Measurements from ENCODE around the gene ACOT9.
A peak's percentile ranks its signal among the peaks of the same experiment; 100 is the strongest.
"Not testable (repeated sequence)": the region's sequence is repeated elsewhere in the genome, so short reads cannot be mapped to it uniquely, and the experiment has no call there.

ACOT9 gene

GRCh38 chrX:23754664-23755063, 11.6 kb upstream of the ACOT9 start:
- Mint-ChIP-seq H3K27ac (ENCODE audit: low read depth) (no peak overlapping the region), H3K36me3 (ENCODE audit: insufficient read depth) (no peaks in the 10 kb centered on the region), H3K4me1 (no peaks in the 10 kb centered on the region), H3K27me3 (no peaks in the 10 kb centered on the region), H3K4me3 (no peak overlapping the region), H3K9me3 (no peaks in the 10 kb centered on the region)
- DNase-seq (ENCODE audit: low spot score in 2 of 2): no peak
- no peak for ATAC-seq (replicated peaks; ENCODE audit: extremely low read depth, poor library complexity, severe bottlenecking)

GRCh38 chrX:23752740-23753415, 9.8 kb upstream of the ACOT9 start:
- DNase-seq (ENCODE audit: low spot score in 2 of 2) (no peak), ATAC-seq (replicated peaks; ENCODE audit: extremely low read depth, poor library complexity, severe bottlenecking) (no peak)
- H3K4me1 Mint-ChIP-seq: no peaks in the 10 kb centered on the region
- no peaks in the 10 kb centered on the region for H3K36me3 Mint-ChIP-seq (ENCODE audit: insufficient read depth)
- H3K27ac Mint-ChIP-seq (ENCODE audit: low read depth): no peak overlapping the region
- H3K27me3 Mint-ChIP-seq: no peaks in the 10 kb centered on the region
- no peaks in the 10 kb centered on the region for H3K9me3 Mint-ChIP-seq
- no peak overlapping the region for H3K4me3 Mint-ChIP-seq

- no peak for DNase-seq (ENCODE audit: low spot score in 2 of 2)
- peaks cover 12% of the 10 kb centered on the region for H3K4me1 Mint-ChIP-seq
- no peak for ATAC-seq (replicated peaks; ENCODE audit: extremely low read depth, poor library complexity, severe bottlenecking)
- H3K27ac Mint-ChIP-seq (ENCODE audit: low read depth): no peak overlapping the region
- H3K9me3 Mint-ChIP-seq: no peaks in the 10 kb centered on the region
- no peaks in the 10 kb centered on the region for H3K27me3 Mint-ChIP-seq
- peaks cover 4% of the 10 kb centered on the region for H3K36me3 Mint-ChIP-seq (ENCODE audit: insufficient read depth)
- no peak overlapping the region for H3K4me3 Mint-ChIP-seq
Measured at GRCh38 chrX:23749576-23749975, 6.5 kb upstream of the ACOT9 start.

- Mint-ChIP-seq H3K27me3 (no peaks in the 10 kb centered on the region), H3K27ac (ENCODE audit: low read depth) (no peak overlapping the region), H3K36me3 (ENCODE audit: insufficient read depth) (peaks cover 5% of the 10 kb centered on the region)
Measured at GRCh38 chrX:23749129-23749528, 6.1 kb upstream of the ACOT9 start.

GRCh38 chrX:23745786-23746185, 2.7 kb upstream of the ACOT9 start:
- peak; percentile 65 for ATAC-seq (replicated peaks; ENCODE audit: extremely low read depth, poor library complexity, severe bottlenecking)
- no peaks in the 10 kb centered on the region for H3K9me3 Mint-ChIP-seq
- peaks cover 26% of the 10 kb centered on the region for H3K4me1 Mint-ChIP-seq
- no peaks in the 10 kb centered on the region for H3K27me3 Mint-ChIP-seq
- DNase-seq (ENCODE audit: low spot score in 2 of 2): no peak
- peak overlapping the region; percentile 82 for H3K27ac Mint-ChIP-seq (ENCODE audit: low read depth)
- peak overlapping the region; percentile 40 for H3K4me3 Mint-ChIP-seq
- peaks cover 10% of the 10 kb centered on the region for H3K36me3 Mint-ChIP-seq (ENCODE audit: insufficient read depth)

More at GRCh38 chrX:23749129-23749528, 6.1 kb upstream of the ACOT9 start:
- H3K9me3 Mint-ChIP-seq: no peaks in the 10 kb centered on the region
- no peak for ATAC-seq (replicated peaks; ENCODE audit: extremely low read depth, poor library complexity, severe bottlenecking)
- no peak overlapping the region for H3K4me3 Mint-ChIP-seq
- DNase-seq (ENCODE audit: low spot score in 2 of 2): no peak
- H3K4me1 Mint-ChIP-seq: peaks cover 13% of the 10 kb centered on the region

GRCh38 chrX:23743623-23743971, 521 bp upstream of the ACOT9 start:
- Mint-ChIP-seq H3K4me1 (peaks cover 26% of the 10 kb centered on the region), H3K4me3 (peak overlapping the region; percentile 86), H3K27ac (ENCODE audit: low read depth) (peak overlapping the region; percentile 32)
- not testable (repeated sequence) for ATAC-seq (replicated peaks; ENCODE audit: extremely low read depth, poor library complexity, severe bottlenecking); H3K36me3 Mint-ChIP-seq (ENCODE audit: insufficient read depth); H3K9me3 Mint-ChIP-seq; DNase-seq (ENCODE audit: low spot score in 2 of 2); H3K27me3 Mint-ChIP-seq

GRCh38 chrX:23742174-23742696, 841 bp downstream of the ACOT9 start:
- H3K4me1 Mint-ChIP-seq: peaks cover 26% of the 10 kb centered on the region
- DNase-seq (ENCODE audit: low spot score in 2 of 2) (no peak), ATAC-seq (replicated peaks; ENCODE audit: extremely low read depth, poor library complexity, severe bottlenecking) (peak; percentile 21)
- H3K9me3 Mint-ChIP-seq: no peaks in the 10 kb centered on the region
- peaks cover 10% of the 10 kb centered on the region for H3K36me3 Mint-ChIP-seq (ENCODE audit: insufficient read depth)
- peak overlapping the region; percentile 86 for H3K4me3 Mint-ChIP-seq
- no peaks in the 10 kb centered on the region for H3K27me3 Mint-ChIP-seq
- peak overlapping the region; percentile 95 for H3K27ac Mint-ChIP-seq (ENCODE audit: low read depth)

GRCh38 chrX:23737413-23737812, 5.7 kb downstream of the ACOT9 start:
- Mint-ChIP-seq H3K4me3 (no peak overlapping the region), H3K9me3 (no peaks in the 10 kb centered on the region), H3K36me3 (ENCODE audit: insufficient read depth) (peaks cover 4% of the 10 kb centered on the region), H3K4me1 (peaks cover 19% of the 10 kb centered on the region), H3K27ac (ENCODE audit: low read depth) (no peak overlapping the region), H3K27me3 (no peaks in the 10 kb centered on the region)
- ATAC-seq (replicated peaks; ENCODE audit: extremely low read depth, poor library complexity, severe bottlenecking) (no peak), DNase-seq (ENCODE audit: low spot score in 2 of 2) (no peak)

GRCh38 chrX:23736030-23736429, 7.0 kb downstream of the ACOT9 start:
- Mint-ChIP-seq H3K27ac (ENCODE audit: low read depth) (peak overlapping the region; percentile 62), H3K9me3 (no peaks in the 10 kb centered on the region), H3K27me3 (no peaks in the 10 kb centered on the region), H3K4me1 (peaks cover 7% of the 10 kb centered on the region), H3K36me3 (ENCODE audit: insufficient read depth) (peaks cover 5% of the 10 kb centered on the region), H3K4me3 (no peak overlapping the region)
- no peak for DNase-seq (ENCODE audit: low spot score in 2 of 2)
- ATAC-seq (replicated peaks; ENCODE audit: extremely low read depth, poor library complexity, severe bottlenecking): no peak

GRCh38 chrX:23732704-23733103, 10.4 kb downstream of the ACOT9 start:
- Mint-ChIP-seq H3K4me3 (no peak overlapping the region), H3K4me1 (peaks cover 7% of the 10 kb centered on the region), H3K27ac (ENCODE audit: low read depth) (peak overlapping the region; percentile 41), H3K9me3 (no peaks in the 10 kb centered on the region), H3K27me3 (no peaks in the 10 kb centered on the region), H3K36me3 (ENCODE audit: insufficient read depth) (peaks cover 21% of the 10 kb centered on the region)
- DNase-seq (ENCODE audit: low spot score in 2 of 2) (no peak), ATAC-seq (replicated peaks; ENCODE audit: extremely low read depth, poor library complexity, severe bottlenecking) (peak; percentile 28)

GRCh38 chrX:23731951-23732350, 11.1 kb downstream of the ACOT9 start:
- Mint-ChIP-seq H3K27me3 (no peaks in the 10 kb centered on the region), H3K4me1 (peaks cover 7% of the 10 kb centered on the region), H3K27ac (ENCODE audit: low read depth) (peak overlapping the region; percentile 27), H3K4me3 (no peak overlapping the region), H3K36me3 (ENCODE audit: insufficient read depth) (peaks cover 21% of the 10 kb centered on the region), H3K9me3 (no peaks in the 10 kb centered on the region)
- no peak for ATAC-seq (replicated peaks; ENCODE audit: extremely low read depth, poor library complexity, severe bottlenecking)
- no peak for DNase-seq (ENCODE audit: low spot score in 2 of 2)

GRCh38 chrX:23729214-23729613, 13.9 kb downstream of the ACOT9 start:
- H3K27me3 Mint-ChIP-seq: no peaks in the 10 kb centered on the region
- H3K4me3 Mint-ChIP-seq: no peak overlapping the region
- H3K9me3 Mint-ChIP-seq: no peaks in the 10 kb centered on the region
- DNase-seq (ENCODE audit: low spot score in 2 of 2) (no peak), ATAC-seq (replicated peaks; ENCODE audit: extremely low read depth, poor library complexity, severe bottlenecking) (no peak)
- H3K4me1 Mint-ChIP-seq: peaks cover 7% of the 10 kb centered on the region
- H3K27ac Mint-ChIP-seq (ENCODE audit: low read depth): no peak overlapping the region
- H3K36me3 Mint-ChIP-seq (ENCODE audit: insufficient read depth): peaks cover 24% of the 10 kb centered on the region

- Mint-ChIP-seq H3K4me3 (no peak overlapping the region), H3K36me3 (ENCODE audit: insufficient read depth) (peaks cover 35% of the 10 kb centered on the region), H3K27ac (ENCODE audit: low read depth) (no peak overlapping the region)
Measured at GRCh38 chrX:23727206-23727605, 15.9 kb downstream of the ACOT9 start.

More at GRCh38 chrX:23727206-23727605, 15.9 kb downstream of the ACOT9 start:
- ATAC-seq (replicated peaks; ENCODE audit: extremely low read depth, poor library complexity, severe bottlenecking) (no peak), DNase-seq (ENCODE audit: low spot score in 2 of 2) (no peak)
- Mint-ChIP-seq H3K27me3 (no peaks in the 10 kb centered on the region), H3K9me3 (no peaks in the 10 kb centered on the region), H3K4me1 (no peaks in the 10 kb centered on the region)

All from central memory CD8-positive, alpha-beta T cell (primary cell).